Kidney capillary endothelial cell (primary cell): Measurements from ENCODE around the gene COPG2.
"Not testable (repeated sequence)": the region's sequence is repeated elsewhere in the genome, so short reads cannot be mapped to it uniquely, and the experiment has no call there.

Source experiments
- DNase-seq: peaks from one replicate; pipeline ENCODE4 v3.0.0-alpha.2; 2018; ENCODE audit warnings: low spot score

COPG2 gene

GRCh38 chr7:130649004-130649790, 19.4 kb downstream of the COPG2 start:
- no peak for DNase-seq

DNA sequence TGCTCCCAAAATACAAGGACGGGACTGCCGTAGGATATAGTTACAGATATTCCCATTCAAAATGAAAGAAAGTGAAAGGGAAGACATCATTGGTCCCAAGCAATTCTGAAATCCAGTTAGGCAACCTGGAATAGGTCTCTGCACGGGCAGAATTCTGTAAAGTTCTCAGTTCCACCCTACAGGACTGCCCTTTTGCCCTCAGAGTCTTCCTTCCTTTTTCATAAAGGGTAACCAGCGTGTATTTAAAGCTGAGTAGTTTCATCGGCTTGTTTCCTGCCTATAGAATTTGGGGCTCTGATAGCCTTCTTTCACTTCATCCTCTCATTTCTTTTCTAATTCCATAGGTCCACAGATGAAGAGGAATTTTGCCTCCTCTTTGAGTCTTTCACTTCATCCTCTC, 20.0 kb downstream of the COPG2 start:
- DNase-seq: no peak

DNA sequence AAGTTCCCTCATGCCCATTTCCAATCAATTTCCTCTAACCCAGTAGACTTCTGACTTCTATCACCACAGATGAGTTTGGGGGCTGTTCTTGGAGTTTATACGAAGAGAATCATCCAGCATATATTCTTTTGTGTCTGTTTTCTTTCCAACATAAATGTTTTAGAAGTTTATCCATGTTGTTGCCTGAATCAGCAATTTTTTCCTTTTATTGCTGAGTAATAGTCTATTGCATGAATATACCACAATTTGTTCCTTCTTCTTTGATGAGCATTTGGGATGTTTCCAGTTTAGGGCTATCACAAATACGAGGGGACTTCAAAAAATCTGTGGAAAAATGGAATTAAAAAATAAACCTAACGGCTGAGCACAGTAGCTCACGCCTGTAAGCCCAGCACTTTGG, 26.2 kb downstream of the COPG2 start:
- DNase-seq: no peak

GRCh38 chr7:130641497-130641896, 27.1 kb downstream of the COPG2 start:
- no peak for DNase-seq

- no peak for DNase-seq
Observed at GRCh38 chr7:130641040-130641439, 27.5 kb downstream of the COPG2 start.

DNA sequence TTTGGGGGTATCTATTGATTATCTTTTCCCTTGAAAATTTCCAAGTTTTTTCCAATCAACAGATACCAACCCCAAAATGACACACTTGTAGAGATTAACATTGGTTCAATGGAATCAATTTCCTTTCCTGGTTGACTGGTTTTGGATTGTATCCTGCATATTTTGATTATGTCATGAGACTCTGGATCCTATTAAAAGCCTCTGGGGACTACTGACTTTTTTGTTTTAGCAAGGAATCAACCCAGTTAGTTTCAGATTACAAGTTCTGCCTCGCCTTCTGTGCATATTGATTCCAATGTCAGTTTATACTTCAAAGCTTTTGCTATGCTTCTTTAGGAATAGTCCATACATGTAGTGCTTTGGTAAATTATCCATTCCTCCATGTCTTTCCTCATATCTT, 29.2 kb downstream of the COPG2 start:
- DNase-seq: no peak

DNA sequence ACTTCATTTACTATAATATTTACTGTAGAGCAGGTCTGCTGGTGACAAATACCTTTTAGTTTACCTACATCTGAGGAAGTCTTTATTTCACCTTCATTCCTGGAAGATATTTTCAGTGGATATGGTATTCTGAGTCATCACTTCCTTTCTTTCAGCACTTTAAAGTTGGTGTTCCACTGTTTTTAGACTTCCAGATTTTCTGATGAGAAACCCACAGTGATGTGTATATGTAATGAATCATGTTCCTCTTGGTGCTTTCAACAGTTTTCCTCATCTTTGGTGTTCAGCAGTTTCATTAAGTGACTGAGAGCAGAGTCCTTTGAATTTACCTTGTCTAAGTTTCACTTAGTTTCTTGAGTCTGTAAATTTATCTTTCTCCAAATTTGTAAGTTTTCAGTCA, 36.4 kb downstream of the COPG2 start:
- peak; percentile 20 for DNase-seq

DNA sequence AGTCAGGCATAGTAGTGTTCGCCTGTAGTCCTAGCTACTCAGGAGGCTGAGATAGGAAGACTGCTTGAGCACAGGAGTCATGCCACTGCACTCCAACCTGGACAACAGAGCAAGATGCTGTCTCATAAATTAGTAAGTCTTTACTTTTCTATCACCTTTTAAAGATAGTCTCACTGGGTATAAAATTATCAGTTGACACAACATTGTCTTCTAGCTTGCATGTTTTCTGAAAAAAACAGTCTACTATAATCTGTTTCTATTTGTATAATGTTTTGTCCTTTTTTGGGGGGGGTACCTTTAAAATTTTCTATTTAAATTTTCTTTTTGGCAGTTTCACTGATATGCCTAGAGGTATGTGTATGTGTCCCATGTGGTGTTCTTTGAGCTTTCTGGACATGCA, 39.6 kb downstream of the COPG2 start:
- no peak for DNase-seq

DNA sequence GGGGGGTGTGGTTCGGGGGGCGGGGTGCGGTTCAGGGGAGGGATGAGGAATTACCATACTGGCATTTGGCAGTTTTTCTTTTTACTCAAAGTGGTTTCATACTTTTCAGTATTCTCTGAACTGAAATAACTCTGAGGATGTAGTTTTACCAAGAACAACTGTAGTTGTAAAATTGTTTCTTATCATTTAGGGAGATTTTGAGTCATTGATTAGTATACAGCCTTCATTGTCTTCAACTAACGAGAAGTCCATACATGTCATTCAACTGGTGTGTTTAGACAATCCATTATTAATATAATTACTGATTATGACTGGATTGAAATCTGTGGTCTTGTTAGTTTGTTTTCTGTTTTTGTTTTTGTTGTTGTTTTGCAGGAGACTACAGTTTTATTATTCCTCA, 40.8 kb downstream of the COPG2 start:
- no peak for DNase-seq

DNA sequence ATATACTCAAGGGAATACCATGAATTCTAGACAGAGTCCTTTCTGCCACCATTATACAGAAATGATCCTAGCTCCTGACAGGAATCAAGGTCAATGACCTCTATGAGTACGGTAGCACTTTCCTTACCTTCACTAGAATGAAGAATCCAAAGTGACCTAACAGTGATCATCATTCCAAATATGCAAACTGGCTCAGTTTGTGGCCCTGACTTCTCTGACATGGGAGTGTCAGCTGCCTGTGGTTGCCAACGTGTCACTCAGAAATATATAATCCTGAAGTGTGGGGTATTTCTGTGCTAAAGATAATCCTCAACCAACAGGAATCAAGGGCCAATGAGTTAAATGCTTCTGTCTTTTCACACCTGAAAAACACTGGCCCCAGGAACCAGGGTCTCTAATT, 45.7 kb downstream of the COPG2 start:
- DNase-seq: no peak

DNA sequence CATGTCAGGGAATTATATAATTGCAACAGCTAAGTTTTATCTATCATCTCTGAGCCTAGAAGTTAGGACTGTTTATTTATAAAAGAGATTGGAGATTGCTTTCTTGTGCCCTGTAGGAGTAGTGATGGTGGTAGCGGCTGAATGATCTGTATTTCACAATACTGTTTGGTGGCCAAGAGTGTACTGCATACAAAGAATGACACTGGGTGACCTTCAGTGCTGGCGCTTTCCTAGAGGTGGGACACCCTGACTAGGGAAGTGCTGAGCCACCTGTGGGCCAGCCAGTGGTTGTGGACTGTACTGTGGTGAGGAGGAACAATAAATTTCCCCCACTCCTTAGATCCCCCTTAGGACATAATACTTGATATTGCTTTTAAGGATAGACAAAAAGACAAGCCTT, 53.0 kb downstream of the COPG2 start:
- no peak for DNase-seq

- DNase-seq: no peak
Observed at GRCh38 chr7:130614449-130614848, 54.1 kb downstream of the COPG2 start.

GRCh38 chr7:130611218-130611617, 57.3 kb downstream of the COPG2 start:
- no peak for DNase-seq

- not testable (repeated sequence) for DNase-seq
Observed at GRCh38 chr7:130607066-130607465, 61.5 kb downstream of the COPG2 start.

GRCh38 chr7:130606161-130606560, 62.4 kb downstream of the COPG2 start:
- DNase-seq: no peak

DNA sequence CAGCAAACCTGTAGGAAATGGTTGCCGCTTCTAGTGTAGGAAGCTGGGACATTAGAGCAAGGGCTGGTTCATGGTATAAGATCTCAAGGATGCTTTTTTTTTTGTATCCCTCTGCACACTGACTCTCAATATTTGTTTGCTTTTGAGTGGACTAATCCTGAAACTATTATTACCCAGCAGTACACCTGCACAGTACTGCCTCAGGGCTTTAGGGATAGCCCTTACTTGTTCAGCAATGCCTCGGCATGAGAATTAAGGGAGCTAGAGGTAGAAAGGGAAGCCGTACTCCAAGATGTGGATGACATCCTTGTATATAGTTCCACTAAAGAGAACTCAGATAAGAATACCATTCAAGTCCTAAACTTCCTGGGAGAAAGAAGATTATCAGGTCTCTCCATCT, 70.5 kb downstream of the COPG2 start:
- no peak for DNase-seq

- no peak for DNase-seq
Observed at GRCh38 chr7:130595986-130596385, 72.6 kb downstream of the COPG2 start.

DNA sequence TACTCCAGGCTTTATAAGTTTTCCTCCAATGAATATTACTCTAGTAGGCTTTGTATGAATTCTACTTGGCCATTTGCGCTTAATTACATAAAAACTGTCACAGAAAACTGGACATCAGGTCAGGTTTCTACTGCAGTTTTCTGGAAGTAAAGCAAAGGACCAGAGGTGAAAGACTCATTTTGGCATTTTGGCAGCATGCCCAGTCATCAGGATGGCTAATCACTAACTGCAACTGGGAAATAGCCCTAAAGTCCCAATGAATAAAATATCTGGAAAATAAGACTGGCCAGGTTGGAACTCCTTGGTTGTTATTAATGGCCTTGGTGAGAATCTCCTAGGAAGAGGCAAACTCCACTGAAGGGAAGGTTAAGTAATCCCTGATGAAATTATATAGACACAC, 75.5 kb downstream of the COPG2 start:
- DNase-seq: no peak

DNA sequence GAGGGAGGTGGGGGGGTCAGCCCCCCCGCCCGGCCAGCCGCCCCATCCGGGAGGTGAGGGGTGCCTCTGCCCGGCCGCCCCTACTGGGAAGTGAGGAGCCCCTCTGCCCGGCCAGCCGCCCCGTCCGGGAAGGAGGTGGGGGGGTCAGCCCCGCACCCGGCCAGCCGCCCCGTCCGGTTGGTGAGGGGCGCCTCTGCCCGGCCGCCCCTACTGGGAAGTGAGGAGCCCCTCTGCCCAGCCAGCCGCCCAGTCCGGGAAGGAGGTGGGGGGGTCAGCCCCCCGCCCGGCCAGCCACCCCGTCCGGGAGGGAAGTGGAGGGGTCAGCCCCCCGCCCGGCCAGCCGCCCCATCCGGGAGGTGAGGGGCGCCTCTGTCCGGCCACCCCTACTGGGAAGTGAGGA, 77.1 kb downstream of the COPG2 start:
- DNase-seq: not testable (repeated sequence)

- not testable (repeated sequence) for DNase-seq
Observed at GRCh38 chr7:130585932-130586331, 82.6 kb downstream of the COPG2 start.

GRCh38 chr7:130575110-130575509, 93.4 kb downstream of the COPG2 start:
- DNase-seq: not testable (repeated sequence)

GRCh38 chr7:130570144-130570543, 98.4 kb downstream of the COPG2 start:
- DNase-seq: not testable (repeated sequence)

DNA sequence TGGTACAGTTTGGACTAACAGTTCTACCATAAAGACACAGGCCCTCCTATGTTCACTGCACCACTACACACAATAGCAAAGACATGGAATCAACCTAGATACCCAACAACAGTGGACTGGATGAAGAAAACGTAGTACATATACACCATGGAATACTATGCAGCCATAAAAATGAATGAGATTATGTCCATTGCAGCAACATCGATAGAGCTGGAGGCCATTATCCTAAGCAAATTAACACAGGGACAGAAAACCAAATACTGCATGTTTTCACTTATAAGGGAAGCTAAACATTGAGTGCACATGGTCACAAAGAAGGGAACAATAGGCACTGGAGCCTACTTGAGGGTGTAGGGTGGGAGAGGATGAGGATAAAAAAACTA, 101.7 kb downstream of the COPG2 start:
- DNase-seq: no peak

DNA sequence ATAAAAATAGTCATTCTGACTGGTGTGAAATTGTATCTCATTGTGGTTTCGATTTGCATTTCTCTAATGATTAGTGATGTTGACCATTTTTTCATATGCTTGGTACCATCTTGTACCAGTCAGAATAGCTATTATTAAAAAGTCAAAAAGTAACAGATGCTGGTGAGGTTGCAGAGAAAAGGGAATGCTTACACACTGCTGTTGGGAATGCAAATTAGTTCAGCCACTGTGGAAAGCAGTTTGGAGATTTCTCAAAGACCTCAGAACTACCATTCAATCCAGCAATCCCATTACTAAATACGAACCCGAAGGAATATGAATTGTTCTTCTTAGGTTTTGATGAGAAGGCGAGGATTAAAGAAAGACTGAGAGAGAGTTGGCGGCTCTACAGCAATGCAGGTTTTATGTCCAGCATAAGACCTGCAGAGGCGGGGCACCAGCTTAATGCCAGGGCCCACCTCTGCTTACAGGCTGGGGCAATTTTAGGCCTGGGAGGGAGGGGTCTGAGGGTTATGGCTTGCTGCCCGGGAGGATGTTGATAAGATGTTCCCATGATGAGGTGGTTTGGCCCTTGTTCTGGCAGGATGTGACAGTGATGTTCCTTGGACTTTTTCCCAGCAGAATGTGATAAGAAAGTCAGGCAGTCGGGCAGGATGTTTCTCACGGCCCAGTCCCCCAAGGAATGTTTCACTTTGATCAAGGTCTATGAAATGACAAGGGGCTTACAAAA, 102.2 kb downstream of the COPG2 start:
- peak; percentile 44 for DNase-seq
